Hepatocyte (in vitro differentiated cells): Measurements from ENCODE around the gene LCT. TPM values are rescaled to one million over a fixed set of nuclear protein-coding genes. Genes with fewer than 3 reads are reported as not detected.

Experiments used
- DNase-seq: peaks from one replicate; pipeline ENCODE4 v3.0.0-alpha.2; 2016; ENCODE audit warnings: low spot score
- H2AFZ ChIP-seq: fragments of 200-600 bp; sonication (generic); 2 replicates; pipeline ENCODE4 v1.6.0; 2016; ENCODE audit warnings: antibody characterized with exemption, mild to moderate bottlenecking
- H3K27ac ChIP-seq: fragments of 200-600 bp; sonication (generic); 2 replicates; pipeline ENCODE4 v1.5.1; 2016; ENCODE audit warnings: mild to moderate bottlenecking
- H3K27me3 ChIP-seq: fragments of 200-600 bp; sonication (generic); 2 replicates; pipeline ENCODE4 v1.6.1; 2016
- H3K36me3 ChIP-seq: fragments of 200-600 bp; sonication (generic); replicated peaks from 2 replicates; pipeline ENCODE4 v1.5.1; 2016; ENCODE audit warnings: low read depth; ENCODE audit not compliant: insufficient read depth
- H3K4me1 ChIP-seq: fragments of 200-600 bp; sonication (generic); 2 replicates; pipeline ENCODE4 v1.5.1; 2016; ENCODE audit warnings: mild to moderate bottlenecking, moderate library complexity; ENCODE audit not compliant: insufficient read depth
- H3K4me2 ChIP-seq: fragments of 200-600 bp; sonication (generic); 2 replicates; pipeline ENCODE4 v1.6.0; 2016
- H3K4me3 ChIP-seq: fragments of 200-600 bp; sonication (generic); 2 replicates; pipeline ENCODE4 v1.5.1; 2016; ENCODE audit warnings: mild to moderate bottlenecking
- H3K79me2 ChIP-seq: fragments of 200-600 bp; sonication (generic); 2 replicates; pipeline ENCODE4 v1.6.0; 2017; ENCODE audit warnings: mild to moderate bottlenecking
- H3K9me2 ChIP-seq: fragments of 200-600 bp; sonication (generic); replicated peaks from 2 replicates; pipeline ENCODE4 v1.6.0; 2017; ENCODE audit warnings: mild to moderate bottlenecking; ENCODE audit not compliant: insufficient read depth
- H3K9me3 ChIP-seq: fragments of 200-600 bp; sonication (generic); 2 replicates; pipeline ENCODE4 v1.5.1; 2016; ENCODE audit warnings: low read depth, mild to moderate bottlenecking
- H4K20me1 ChIP-seq: fragments of 200-600 bp; sonication (generic); 2 replicates; pipeline ENCODE4 v1.6.0; 2016; ENCODE audit warnings: mild to moderate bottlenecking; ENCODE audit not compliant: insufficient read depth, poor library complexity, severe bottlenecking
- EZH2 ChIP-seq: fragments of 200-600 bp; sonication (generic); IDR thresholded peaks from 2 replicates; pipeline ENCODE4 v1.6.1; 2016; ENCODE audit warnings: antibody characterized with exemption, mild to moderate bottlenecking, borderline replicate concordance
- EZH2phosphoT487 ChIP-seq: fragments of 200-600 bp; sonication (generic); IDR thresholded peaks from one replicate; pipeline ENCODE4 v1.6.1; 2018; ENCODE audit warnings: antibody characterized with exemption, mild to moderate bottlenecking, low read depth, moderate library complexity; ENCODE audit not compliant: unreplicated experiment, severe bottlenecking
- WGBS: methylation state at CpG from one replicate; pipeline ENCODE4 v1.1.6; 2016; ENCODE audit warnings: low lambda C conversion rate; ENCODE audit errors: missing lambda C conversion rate; 5-methylcytosine and 5-hydroxymethylcytosine counted together
- polyA plus RNA-seq: library from polyadenylated mRNA; unstranded; fragments of >200 nt; fragmentation: Nextera tagmentation; extraction: Ambion mirVana; gene quantifications from 2 replicates; pipeline ENCODE4 v1.2.1, GENCODE V29; 2016
- total RNA-seq: library from RNA; depleted of rRNA; stranded (reverse); fragments of >200 nt; gene quantifications from 2 replicates; pipeline ENCODE4 v1.2.3, GENCODE V29; 2014
- TF ChIP-seq, protein P1 (sequence below): fragments of 200-600 bp; sonication (generic); IDR thresholded peaks from 2 replicates; pipeline ENCODE4 v1.5.1; 2016; ENCODE audit warnings: antibody characterized with exemption, mild to moderate bottlenecking; ENCODE audit not compliant: poor library complexity

The LCT gene
- total and polyA plus RNA-seq, 2 experiments from 2014 or later, result 0.51 to 3.2 TPM

- 90% methylated on average over 7 of the region's 7 CpGs for WGBS
- Histone ChIP-seq H3K4me1 (no peaks in the 10 kb centered on the region), H3K4me3 (no peak overlapping the region), H3K9me2 (no peaks in the 10 kb centered on the region), H3K27me3 (no peaks in the 10 kb centered on the region), H3K36me3 (no peaks in the 10 kb centered on the region), H4K20me1 (no peaks in the 10 kb centered on the region), H3K4me2 (no peak overlapping the region), H3K9me3 (no peaks in the 10 kb centered on the region), H3K79me2 (no peaks in the 10 kb centered on the region), H2AFZ (no peak overlapping the region), H3K27ac (no peak overlapping the region)
- TF ChIP-seq, protein P1, sequence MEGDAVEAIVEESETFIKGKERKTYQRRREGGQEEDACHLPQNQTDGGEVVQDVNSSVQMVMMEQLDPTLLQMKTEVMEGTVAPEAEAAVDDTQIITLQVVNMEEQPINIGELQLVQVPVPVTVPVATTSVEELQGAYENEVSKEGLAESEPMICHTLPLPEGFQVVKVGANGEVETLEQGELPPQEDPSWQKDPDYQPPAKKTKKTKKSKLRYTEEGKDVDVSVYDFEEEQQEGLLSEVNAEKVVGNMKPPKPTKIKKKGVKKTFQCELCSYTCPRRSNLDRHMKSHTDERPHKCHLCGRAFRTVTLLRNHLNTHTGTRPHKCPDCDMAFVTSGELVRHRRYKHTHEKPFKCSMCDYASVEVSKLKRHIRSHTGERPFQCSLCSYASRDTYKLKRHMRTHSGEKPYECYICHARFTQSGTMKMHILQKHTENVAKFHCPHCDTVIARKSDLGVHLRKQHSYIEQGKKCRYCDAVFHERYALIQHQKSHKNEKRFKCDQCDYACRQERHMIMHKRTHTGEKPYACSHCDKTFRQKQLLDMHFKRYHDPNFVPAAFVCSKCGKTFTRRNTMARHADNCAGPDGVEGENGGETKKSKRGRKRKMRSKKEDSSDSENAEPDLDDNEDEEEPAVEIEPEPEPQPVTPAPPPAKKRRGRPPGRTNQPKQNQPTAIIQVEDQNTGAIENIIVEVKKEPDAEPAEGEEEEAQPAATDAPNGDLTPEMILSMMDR, result no peak
- TF ChIP-seq EZH2phosphoT487 (no peak), EZH2 (no peak)
- no peak for DNase-seq
Observed at GRCh38 chr2:135792401-135793150, 44.4 kb downstream of the LCT start.

GRCh38 chr2:135791418-135792190, 45.4 kb downstream of the LCT start:
- H3K27ac ChIP-seq, result no peak overlapping the region
- DNase-seq, result no peak
- H3K9me3 ChIP-seq, result no peaks in the 10 kb centered on the region

DNA sequence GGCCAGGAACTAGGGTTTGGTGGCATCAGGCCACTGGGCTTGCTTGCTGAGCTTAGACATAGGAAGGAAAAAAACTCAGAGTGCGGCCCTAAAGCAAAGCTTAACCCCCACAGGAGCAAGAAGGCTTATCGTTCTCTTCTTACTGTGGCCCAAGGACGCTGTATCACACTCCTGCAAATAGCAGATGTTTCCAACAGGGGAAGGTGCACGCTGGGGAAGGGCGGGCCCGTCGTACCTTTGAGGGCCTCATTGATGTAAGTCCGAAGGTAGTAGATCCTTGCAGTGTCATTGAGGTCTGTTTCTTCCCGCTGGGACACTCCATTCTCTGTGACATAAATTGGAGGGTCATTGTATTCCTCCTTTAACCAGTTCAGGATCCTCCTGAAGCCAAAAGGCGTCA, 46.6 kb downstream of the LCT start:
- Histone ChIP-seq H3K27me3 (no peaks in the 10 kb centered on the region), H3K36me3 (no peaks in the 10 kb centered on the region)
- TF ChIP-seq, protein P1, result no peak
- TF ChIP-seq EZH2phosphoT487, result no peak
- TF ChIP-seq EZH2, result no peak

More at GRCh38 chr2:135791418-135792190, 45.4 kb downstream of the LCT start:
- no peaks in the 10 kb centered on the region for H3K4me1 ChIP-seq
- H3K79me2 ChIP-seq, result no peaks in the 10 kb centered on the region
- H2AFZ ChIP-seq, result no peak overlapping the region
- no peaks in the 10 kb centered on the region for H3K36me3 ChIP-seq
- no peaks in the 10 kb centered on the region for H4K20me1 ChIP-seq
- TF ChIP-seq, protein P1, result no peak
- no peak for TF ChIP-seq EZH2phosphoT487
- no peak for TF ChIP-seq EZH2
- no peak overlapping the region for H3K4me2 ChIP-seq
- no peaks in the 10 kb centered on the region for H3K9me2 ChIP-seq
- 88% methylated on average over 2 of the region's 2 CpGs for WGBS
- no peaks in the 10 kb centered on the region for H3K27me3 ChIP-seq
- H3K4me3 ChIP-seq, result no peak overlapping the region

More for the DNA sequence above, 46.6 kb downstream of the LCT start:
- Histone ChIP-seq H3K4me3 (no peak overlapping the region), H3K9me3 (no peaks in the 10 kb centered on the region), H2AFZ (no peak overlapping the region), H4K20me1 (no peaks in the 10 kb centered on the region), H3K79me2 (no peaks in the 10 kb centered on the region), H3K4me1 (no peaks in the 10 kb centered on the region), H3K9me2 (no peaks in the 10 kb centered on the region), H3K4me2 (no peak overlapping the region), H3K27ac (no peak overlapping the region)
- no peak for DNase-seq
- 92% methylated on average over 10 of the region's 10 CpGs for WGBS
